ENCODE measurements around the gene IFI27L1. TPM values are rescaled to one million over a fixed set of nuclear protein-coding genes. Genes with fewer than 3 reads are reported as not detected.

Gene IFI27L1
- total RNA-seq, 3 donors from 2014 or later (not counting 1 experiment from before 2014, with no cell fraction given) = 10.1 to 15.1 (median 12.1) TPM

GRCh38 chr14:94102768-94103482 lies 21.8 kb downstream of the IFI27L1 start:
- no peak for TF ChIP-seq CTCF (IDR thresholded peaks at IDR 0.05)
- DNase-seq (no peak), ATAC-seq (no peak)
- Mint-ChIP-seq H3K36me3 (no peaks in the 10 kb centered on the region), H3K27ac (no peak overlapping the region), H3K27me3 (ENCODE audit: low read depth in 2 of 2) (no peaks in the 10 kb centered on the region), H3K4me1 (no peaks in the 10 kb centered on the region), H3K4me3 (no peak overlapping the region), H3K9me3 (no peaks in the 10 kb centered on the region)
- H3K27ac ChIP-seq (ENCODE audit: low read length) = no peak overlapping the region
- no peaks in the 10 kb centered on the region for H3K9me3 ChIP-seq (ENCODE audit: control insufficient read depth, insufficient read depth, low read length)
- H3K36me3 ChIP-seq (ENCODE audit: control insufficient read depth, insufficient read depth, low read length) = no peaks in the 10 kb centered on the region
- no peak overlapping the region for H3K4me3 ChIP-seq (ENCODE audit: low read length)
- intact Hi-C loops (cut with micrococcal nuclease) = no loop called here
- no peaks in the 10 kb centered on the region for H3K4me1 ChIP-seq (ENCODE audit: control insufficient read depth, insufficient read depth, low read length)
- 91% methylated on average over 8 of the region's 8 CpGs for WGBS (ENCODE audit: insufficient coverage)
- H3K27me3 ChIP-seq (ENCODE audit: control insufficient read depth, insufficient read depth, low read length) = no peaks in the 10 kb centered on the region

- ATAC-seq (no peak), DNase-seq (no peak)
- no peak overlapping the region for H3K27ac ChIP-seq (ENCODE audit: low read length)
- Mint-ChIP-seq H3K27ac (no peak overlapping the region), H3K4me1 (no peaks in the 10 kb centered on the region), H3K27me3 (ENCODE audit: low read depth in 2 of 2) (no peaks in the 10 kb centered on the region), H3K9me3 (no peaks in the 10 kb centered on the region), H3K4me3 (no peak overlapping the region), H3K36me3 (no peaks in the 10 kb centered on the region)
- intact Hi-C loops (cut with micrococcal nuclease) = no loop called here
- H3K9me3 ChIP-seq (ENCODE audit: control insufficient read depth, insufficient read depth, low read length) = no peaks in the 10 kb centered on the region
- no peak overlapping the region for H3K4me3 ChIP-seq (ENCODE audit: low read length)
- no peak for TF ChIP-seq CTCF (IDR thresholded peaks at IDR 0.05)
- no peaks in the 10 kb centered on the region for H3K36me3 ChIP-seq (ENCODE audit: control insufficient read depth, insufficient read depth, low read length)
- no peaks in the 10 kb centered on the region for H3K4me1 ChIP-seq (ENCODE audit: control insufficient read depth, insufficient read depth, low read length)
- H3K27me3 ChIP-seq (ENCODE audit: control insufficient read depth, insufficient read depth, low read length) = no peaks in the 10 kb centered on the region
- 94% methylated on average over 7 of the region's 7 CpGs for WGBS (ENCODE audit: insufficient coverage)
Observed at GRCh38 chr14:94103554-94104150, 22.5 kb downstream of the IFI27L1 start.

GRCh38 chr14:94104731-94105130 lies 23.6 kb downstream of the IFI27L1 start:
- DNase-seq = no peak
- H3K36me3 Mint-ChIP-seq = no peaks in the 10 kb centered on the region
- WGBS (ENCODE audit: insufficient coverage) = 94% methylated on average over 8 of the region's 10 CpGs
- Histone ChIP-seq H3K4me1 (ENCODE audit: control insufficient read depth, insufficient read depth, low read length) (no peaks in the 10 kb centered on the region), H3K9me3 (ENCODE audit: control insufficient read depth, insufficient read depth, low read length) (no peaks in the 10 kb centered on the region), H3K27ac (ENCODE audit: low read length) (no peak overlapping the region), H3K27me3 (ENCODE audit: control insufficient read depth, insufficient read depth, low read length) (no peaks in the 10 kb centered on the region), H3K4me3 (ENCODE audit: low read length) (no peak overlapping the region), H3K36me3 (ENCODE audit: control insufficient read depth, insufficient read depth, low read length) (no peaks in the 10 kb centered on the region)
- no peak for TF ChIP-seq CTCF (IDR thresholded peaks at IDR 0.05)
- no peaks in the 10 kb centered on the region for H3K27me3 Mint-ChIP-seq (ENCODE audit: low read depth in 2 of 2)
- H3K27ac Mint-ChIP-seq = no peak overlapping the region
- no peak overlapping the region for H3K4me3 Mint-ChIP-seq
- no peaks in the 10 kb centered on the region for H3K4me1 Mint-ChIP-seq
- no peak for ATAC-seq
- no peaks in the 10 kb centered on the region for H3K9me3 Mint-ChIP-seq
- intact Hi-C loops (cut with micrococcal nuclease) = no loop called here

GRCh38 chr14:94109915-94110250 lies 28.8 kb downstream of the IFI27L1 start:
- ATAC-seq (no peak), DNase-seq (no peak)
- no peaks in the 10 kb centered on the region for H3K36me3 Mint-ChIP-seq
- Histone ChIP-seq H3K9me3 (ENCODE audit: control insufficient read depth, insufficient read depth, low read length) (no peaks in the 10 kb centered on the region), H3K27me3 (ENCODE audit: control insufficient read depth, insufficient read depth, low read length) (no peaks in the 10 kb centered on the region), H3K36me3 (ENCODE audit: control insufficient read depth, insufficient read depth, low read length) (no peaks in the 10 kb centered on the region), H3K4me1 (ENCODE audit: control insufficient read depth, insufficient read depth, low read length) (no peaks in the 10 kb centered on the region), H3K4me3 (ENCODE audit: low read length) (no peak overlapping the region), H3K27ac (ENCODE audit: low read length) (no peak overlapping the region)
- H3K4me1 Mint-ChIP-seq = no peaks in the 10 kb centered on the region
- TF ChIP-seq CTCF (IDR thresholded peaks at IDR 0.05) = no peak
- whole genome bisulfite sequencing (ENCODE audit: insufficient coverage) = 82% methylated on average over 1 of the region's 2 CpGs
- H3K9me3 Mint-ChIP-seq = no peaks in the 10 kb centered on the region
- H3K27me3 Mint-ChIP-seq (ENCODE audit: low read depth in 2 of 2) = peaks cover 3 to 12% of the 10 kb centered on the region in 2 donors
- H3K4me3 Mint-ChIP-seq = no peak overlapping the region
- intact Hi-C loops (cut with micrococcal nuclease) = no loop called here
- H3K27ac Mint-ChIP-seq = no peak overlapping the region

Data from natural killer cell (primary cell).